ENCODE data around the gene NMRAL1. TPM values are rescaled to one million over a fixed set of nuclear protein-coding genes. Genes with fewer than 3 reads are reported as not detected.

Gene NMRAL1
- total and polyA plus RNA-seq, 10 of the 15 experiments (the other 5 are each of a cell fraction or from before 2014, with no cell fraction given), result 4.8 to 102 (median 62.5) TPM

DNA sequence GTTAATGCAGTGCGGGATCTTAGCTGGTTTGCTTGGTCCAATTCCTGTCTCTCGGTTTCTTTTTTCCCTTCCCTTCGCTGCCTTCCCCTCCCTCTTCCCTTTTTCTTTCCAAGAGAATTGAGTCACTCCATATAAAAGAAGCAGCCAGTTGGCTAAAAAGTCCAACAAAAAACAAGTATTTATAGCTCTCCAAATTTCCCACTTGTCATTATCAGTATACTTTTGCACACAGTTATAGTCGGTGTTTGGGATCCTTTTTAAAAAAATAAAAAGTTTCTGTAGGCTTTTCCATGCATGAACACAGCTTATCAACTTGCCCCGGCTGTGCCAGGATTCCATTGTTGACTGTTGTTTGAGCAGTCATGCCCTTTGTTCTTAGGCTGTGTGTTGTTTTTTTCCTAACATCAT lies 26.6 kb upstream of the NMRAL1 start:
- ChIA-PET CTCF (interaction anchor here (1.0 to 3.2 kb wide), 4 partner anchors 9 to 99 kb away, joined by 3 to 16 read pairs (median 4); no protein-coding TSS in a partner anchor), POLR2A (interaction anchor here (0.5 to 0.9 kb wide), 2 partner anchors 13 to 341 kb away, joined by 3 to 4 read pairs; no protein-coding TSS in a partner anchor), RAD21 (ENCODE audit: unreplicated experiment) (no interaction called here), SMC1A (ENCODE audit: uncharacterized antibody, unreplicated experiment) (interaction anchor here (1.5 to 3.7 kb wide), 4 partner anchors 9 to 47 kb away, joined by 6 to 12 read pairs (median 6); no protein-coding TSS in a partner anchor)
- DNase-seq (ENCODE audit: low read depth, low spot score) (no peak), ATAC-seq (no peak), FAIRE-seq (no peak)
- in situ Hi-C loops (cut with MboI) (no loop called here), intact Hi-C loops (cut with micrococcal nuclease; ENCODE audit: unreplicated experiment) (loop anchor here (2.0 kb wide), 1 partner anchor 24 kb away; the partner anchor contains the start of gene HMOX2)
- H3K79me2 ChIP-seq (ENCODE audit: control insufficient read depth, insufficient read depth, low read length), result peaks cover 2% of the 10 kb centered on the region
- H3K9ac ChIP-seq (ENCODE audit: control insufficient read depth, insufficient read depth, low read length), result no peak overlapping the region
- WGBS (ENCODE audit: insufficient coverage, insufficient replicate concordance, low lambda C conversion rate, missing lambda C conversion rate), result 66% methylated on average over 5 of the region's 5 CpGs
- H3K4me1 ChIP-seq (ENCODE audit: control insufficient read depth, insufficient read depth, low read length), result peaks cover 14% of the 10 kb centered on the region
- H3K27ac ChIP-seq (ENCODE audit: control insufficient read depth, insufficient read depth), result no peak overlapping the region
- no peaks in the 10 kb centered on the region for H3K9me3 ChIP-seq (replicated peaks; ENCODE audit: control insufficient read depth, insufficient read depth, low read length)
- no peaks in the 10 kb centered on the region for H3K27me3 ChIP-seq (replicated peaks in 1 of 2; ENCODE audit: control insufficient read depth in 2 of 2, insufficient read depth in 2 of 2, low read length in 1 of 2)
- TF ChIP-seq, protein P1, sequence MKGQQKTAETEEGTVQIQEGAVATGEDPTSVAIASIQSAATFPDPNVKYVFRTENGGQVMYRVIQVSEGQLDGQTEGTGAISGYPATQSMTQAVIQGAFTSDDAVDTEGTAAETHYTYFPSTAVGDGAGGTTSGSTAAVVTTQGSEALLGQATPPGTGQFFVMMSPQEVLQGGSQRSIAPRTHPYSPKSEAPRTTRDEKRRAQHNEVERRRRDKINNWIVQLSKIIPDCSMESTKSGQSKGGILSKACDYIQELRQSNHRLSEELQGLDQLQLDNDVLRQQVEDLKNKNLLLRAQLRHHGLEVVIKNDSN (IDR thresholded peaks at IDR 0.05; ENCODE audit: borderline replicate concordance, extremely low read length, insufficient read depth, low read depth, low read length), result no peak
- no peak for TF ChIP-seq MYB (IDR thresholded peaks at IDR 0.05; ENCODE audit: borderline replicate concordance, low read depth, low read length)
- TF ChIP-seq, protein P2, sequence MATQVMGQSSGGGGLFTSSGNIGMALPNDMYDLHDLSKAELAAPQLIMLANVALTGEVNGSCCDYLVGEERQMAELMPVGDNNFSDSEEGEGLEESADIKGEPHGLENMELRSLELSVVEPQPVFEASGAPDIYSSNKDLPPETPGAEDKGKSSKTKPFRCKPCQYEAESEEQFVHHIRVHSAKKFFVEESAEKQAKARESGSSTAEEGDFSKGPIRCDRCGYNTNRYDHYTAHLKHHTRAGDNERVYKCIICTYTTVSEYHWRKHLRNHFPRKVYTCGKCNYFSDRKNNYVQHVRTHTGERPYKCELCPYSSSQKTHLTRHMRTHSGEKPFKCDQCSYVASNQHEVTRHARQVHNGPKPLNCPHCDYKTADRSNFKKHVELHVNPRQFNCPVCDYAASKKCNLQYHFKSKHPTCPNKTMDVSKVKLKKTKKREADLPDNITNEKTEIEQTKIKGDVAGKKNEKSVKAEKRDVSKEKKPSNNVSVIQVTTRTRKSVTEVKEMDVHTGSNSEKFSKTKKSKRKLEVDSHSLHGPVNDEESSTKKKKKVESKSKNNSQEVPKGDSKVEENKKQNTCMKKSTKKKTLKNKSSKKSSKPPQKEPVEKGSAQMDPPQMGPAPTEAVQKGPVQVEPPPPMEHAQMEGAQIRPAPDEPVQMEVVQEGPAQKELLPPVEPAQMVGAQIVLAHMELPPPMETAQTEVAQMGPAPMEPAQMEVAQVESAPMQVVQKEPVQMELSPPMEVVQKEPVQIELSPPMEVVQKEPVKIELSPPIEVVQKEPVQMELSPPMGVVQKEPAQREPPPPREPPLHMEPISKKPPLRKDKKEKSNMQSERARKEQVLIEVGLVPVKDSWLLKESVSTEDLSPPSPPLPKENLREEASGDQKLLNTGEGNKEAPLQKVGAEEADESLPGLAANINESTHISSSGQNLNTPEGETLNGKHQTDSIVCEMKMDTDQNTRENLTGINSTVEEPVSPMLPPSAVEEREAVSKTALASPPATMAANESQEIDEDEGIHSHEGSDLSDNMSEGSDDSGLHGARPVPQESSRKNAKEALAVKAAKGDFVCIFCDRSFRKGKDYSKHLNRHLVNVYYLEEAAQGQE (IDR thresholded peaks at IDR 0.05; ENCODE audit: low read depth, low read length), result no peak
- no peak for TF ChIP-seq KLF5 (IDR thresholded peaks at IDR 0.05; ENCODE audit: partially characterized antibody)
- TF ChIP-seq ASH2L (IDR thresholded peaks at IDR 0.05; ENCODE audit: borderline replicate concordance, low read depth), result no peak
- no peak for TF ChIP-seq CBX3 (IDR thresholded peaks at IDR 0.05; ENCODE audit: borderline replicate concordance, low read depth)
- H2AFZ ChIP-seq (ENCODE audit: control insufficient read depth, low read depth, low read length), result no peak overlapping the region
- no peaks in the 10 kb centered on the region; the same call in 1 of the 2 replicates for H4K20me1 ChIP-seq (ENCODE audit: control insufficient read depth, insufficient read depth)
- H3K36me3 ChIP-seq (ENCODE audit: control insufficient read depth in 2 of 2, insufficient read depth in 2 of 2, low read length in 1 of 2), result no peaks in the 10 kb centered on the region; a peak in 2 of 4 replicates
- H3K4me3 ChIP-seq, result no peak overlapping the region
- BruUV-seq (replicated peaks), result no TSS peak
- H3K4me2 ChIP-seq (ENCODE audit: control insufficient read depth, insufficient read depth), result no peak overlapping the region

Measured in GM12878 (cell line).